C4-2B (cell line): ENCODE data around the gene DISP3.
"Not testable (repeated sequence)": the region's sequence is repeated elsewhere in the genome, so short reads cannot be mapped to it uniquely, and the experiment has no call there.

Experiments used
- H3K27ac ChIP-seq: fragments of 450-650 bp; 2 replicates; pipeline ENCODE4 v1.5.1; 2017
- CTCF ChIP-seq: fragments of 450-650 bp; conservative IDR thresholded peaks from 2 replicates; pipeline ENCODE4 v1.5.1; 2017; ENCODE audit warnings: mild to moderate bottlenecking
- ZFX ChIP-seq: fragments of 450-650 bp; IDR thresholded peaks from 2 replicates; pipeline ENCODE4 v1.6.1; 2017

DISP3 gene

GRCh38 chr1:11575553-11575952, 96.6 kb downstream of the DISP3 start:
- no peak for TF ChIP-seq ZFX
- no peak for TF ChIP-seq CTCF
- no peak overlapping the region for H3K27ac ChIP-seq

GRCh38 chr1:11576109-11576875, 97.3 kb downstream of the DISP3 start:
- TF ChIP-seq ZFX, result no peak
- TF ChIP-seq CTCF, result no peak
- H3K27ac ChIP-seq, result no peak overlapping the region

- TF ChIP-seq CTCF, result no peak
- TF ChIP-seq ZFX, result no peak
- H3K27ac ChIP-seq, result no peak overlapping the region
These were observed 99.0 kb downstream of the DISP3 start for GRCh38 chr1:11578004-11578403.

GRCh38 chr1:11579506-11579905, 100.6 kb downstream of the DISP3 start:
- TF ChIP-seq ZFX, result no peak
- no peak for TF ChIP-seq CTCF
- no peak overlapping the region for H3K27ac ChIP-seq

GRCh38 chr1:11580049-11580448, 101.1 kb downstream of the DISP3 start:
- not testable (repeated sequence) for H3K27ac ChIP-seq

GRCh38 chr1:11581445-11581991, 102.6 kb downstream of the DISP3 start:
- no peak for TF ChIP-seq CTCF
- no peak for TF ChIP-seq ZFX
- H3K27ac ChIP-seq, result no peak overlapping the region

GRCh38 chr1:11585389-11585788, 106.4 kb downstream of the DISP3 start:
- no peak overlapping the region for H3K27ac ChIP-seq
- TF ChIP-seq ZFX, result no peak
- no peak for TF ChIP-seq CTCF
